NCI-H2171 (cell line): ENCODE results near the gene SLC9A1.
A peak's percentile ranks its signal among the peaks of the same experiment; 100 is the strongest.

ENCODE experiments used
- DNase-seq: peaks from one replicate; lab custom pipeline; 2025; lab: John Stamatoyannopoulos, UW

SLC9A1 gene

GRCh38 chr1:27070390-27071048, 84.4 kb downstream of the SLC9A1 start:
- DNase-seq: peak; percentile 68

GRCh38 chr1:27068922-27069321, 86.0 kb downstream of the SLC9A1 start:
- no peak for DNase-seq

DNA sequence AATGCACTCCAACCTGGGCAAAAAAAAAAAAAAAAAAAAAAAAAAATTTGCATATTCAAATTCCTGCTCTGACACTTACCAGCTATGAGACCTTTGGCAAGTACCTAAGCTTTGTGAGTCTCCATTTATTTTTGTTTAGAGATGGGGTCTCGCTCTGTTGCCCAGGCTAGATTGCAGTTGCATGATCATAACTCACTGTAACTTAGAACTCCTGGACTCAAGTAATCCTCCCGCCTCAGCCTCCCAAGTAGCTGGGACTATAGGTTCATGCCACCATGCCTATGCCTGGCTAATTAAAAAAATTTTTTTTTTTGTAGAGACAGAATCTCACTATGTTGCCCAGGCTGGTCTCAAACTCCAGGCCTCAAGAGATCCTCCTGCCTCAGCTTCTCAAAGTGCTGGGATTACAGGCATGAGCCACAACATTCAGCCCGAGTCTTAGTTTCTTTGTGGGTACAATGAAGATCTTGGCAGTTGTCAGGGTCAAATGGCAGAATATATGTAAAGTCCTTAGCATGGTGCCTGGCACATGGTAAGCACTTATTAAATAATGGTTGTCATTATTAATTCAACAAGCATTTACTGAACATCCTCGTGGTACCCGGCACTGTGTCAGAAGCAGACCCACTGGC, 88.8 kb downstream of the SLC9A1 start:
- DNase-seq: no peak

DNA sequence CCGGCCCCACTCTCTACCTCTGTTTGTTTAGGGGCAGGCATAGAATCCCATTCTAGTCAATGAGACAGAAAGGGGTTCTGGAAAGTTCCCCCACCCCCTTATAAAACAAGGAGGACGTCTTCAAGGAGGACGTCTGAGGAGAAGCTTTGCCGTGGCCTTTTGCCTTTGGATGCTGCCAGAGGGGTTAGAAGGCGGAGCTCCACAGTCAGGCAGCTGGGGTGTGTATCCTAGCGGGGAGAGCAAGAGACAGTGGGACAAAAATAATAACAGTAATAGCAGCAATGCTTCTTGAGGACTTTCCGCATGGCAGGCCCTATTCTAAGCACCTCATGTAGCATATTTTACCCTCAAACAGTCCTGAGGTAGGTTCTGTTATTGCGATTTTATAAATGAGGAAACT, 94.0 kb downstream of the SLC9A1 start:
- no peak for DNase-seq

GRCh38 chr1:27058966-27059669, 95.8 kb downstream of the SLC9A1 start:
- DNase-seq: peak; percentile 76

GRCh38 chr1:27057801-27058625, 96.9 kb downstream of the SLC9A1 start:
- peak; percentile 84 for DNase-seq

DNA sequence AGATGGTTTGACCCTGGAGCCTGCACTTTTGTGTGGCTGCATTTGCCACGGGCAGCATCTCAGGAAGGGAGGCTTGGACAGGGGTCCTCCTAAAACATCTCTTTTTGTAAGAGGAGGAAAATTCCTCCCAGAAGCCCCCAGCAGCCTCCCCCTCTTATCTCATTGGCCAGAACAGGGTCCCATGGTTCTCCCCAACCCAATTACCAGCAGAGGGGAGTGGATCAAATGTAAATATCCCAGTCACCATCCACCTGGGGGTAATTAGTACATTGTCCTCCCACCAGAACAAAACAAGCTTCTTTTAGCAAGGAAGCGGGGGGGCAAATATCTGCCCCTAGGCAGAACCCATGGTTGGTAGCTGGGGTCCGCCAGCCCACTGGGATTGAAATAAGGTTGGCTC, 97.5 kb downstream of the SLC9A1 start:
- DNase-seq: peak; percentile 30

DNA sequence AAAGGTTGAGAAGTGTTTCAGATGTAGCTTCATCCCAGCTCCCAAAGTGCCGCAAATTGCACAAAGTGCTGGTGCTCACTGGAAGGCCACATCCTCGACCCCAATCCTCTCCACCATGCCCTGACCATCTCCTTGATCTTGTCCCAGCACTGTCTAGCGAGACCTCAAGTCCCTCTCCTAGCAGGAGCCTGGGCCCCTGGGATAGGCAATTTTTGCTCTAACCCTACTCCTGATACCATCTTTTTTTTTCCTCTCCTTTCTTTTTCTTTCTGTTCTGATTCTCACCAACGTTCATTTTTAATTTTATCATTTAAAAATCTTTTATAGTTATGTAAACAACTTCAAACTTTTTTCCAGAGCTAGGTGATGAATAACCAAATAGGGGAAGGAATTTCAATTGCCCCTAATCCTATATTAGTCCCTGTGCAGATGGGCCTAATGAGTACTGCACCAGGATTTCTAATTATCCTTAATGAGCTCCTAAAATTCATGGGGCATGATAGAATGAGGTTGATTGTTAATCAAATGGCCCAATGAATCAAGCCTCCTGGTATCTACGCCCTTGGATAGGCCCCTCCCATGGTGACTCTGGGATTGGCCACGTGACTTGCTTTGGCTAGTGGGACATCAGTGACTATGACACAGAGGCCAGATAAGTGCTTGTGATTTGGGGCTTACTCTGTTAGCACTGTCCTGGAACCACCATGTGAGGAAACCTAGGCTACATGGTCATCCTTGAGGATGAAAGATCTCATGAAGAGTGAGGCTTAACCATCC, 100.8 kb downstream of the SLC9A1 start:
- DNase-seq: no peak

DNA sequence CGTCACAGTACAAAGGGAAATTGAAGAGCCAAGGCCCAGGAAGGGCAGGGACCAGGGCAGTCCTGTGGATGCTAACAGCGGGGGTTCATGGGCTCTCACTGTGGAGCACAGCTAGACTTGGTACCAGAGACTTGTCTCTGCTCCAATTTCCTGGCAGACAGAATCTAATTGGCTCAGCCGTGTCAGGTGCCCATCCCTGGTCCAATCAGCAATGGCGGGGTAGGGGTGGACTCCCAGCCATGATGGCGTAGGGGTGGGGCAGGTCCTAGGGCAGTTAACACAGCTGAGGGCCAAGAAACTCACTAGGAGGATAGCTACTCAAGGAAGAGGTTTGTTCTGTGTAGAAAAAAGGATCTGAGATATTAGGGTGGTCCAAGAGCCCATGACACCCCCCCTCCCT, 102.4 kb downstream of the SLC9A1 start:
- no peak for DNase-seq

DNA sequence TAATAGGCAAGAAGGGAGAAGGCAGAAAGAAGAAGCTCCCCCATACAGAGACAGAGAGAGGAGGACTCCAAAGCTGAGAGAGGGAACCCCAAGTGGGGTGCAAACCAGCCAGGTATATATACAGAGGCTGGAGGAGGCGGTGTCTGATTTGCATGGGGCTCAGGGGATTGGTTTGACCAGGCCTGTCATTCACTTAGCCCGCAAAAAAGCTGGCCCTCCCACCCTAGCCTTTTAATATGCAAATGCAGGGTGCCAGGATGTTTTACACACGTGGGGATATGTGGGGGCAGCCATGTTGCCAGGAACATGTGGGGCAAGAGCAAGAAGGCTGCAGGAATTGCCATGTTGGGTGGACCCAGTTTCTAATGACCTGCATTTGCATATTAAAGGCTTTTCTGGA, 105.3 kb downstream of the SLC9A1 start:
- no peak for DNase-seq

- DNase-seq: no peak
Measured at GRCh38 chr1:27049100-27049499, 105.8 kb downstream of the SLC9A1 start.
